GM19463 (cell line): ENCODE measurements around the gene KCNQ1.

Experiments
- ATAC-seq: cut with Tn5 transposase; IDR thresholded peaks from one replicate; pipeline ENCODE4 v1.9.1; 2021; ENCODE audit warnings: mild to moderate bottlenecking, moderate library complexity; ENCODE audit not compliant: unreplicated experiment

The KCNQ1 gene

DNA sequence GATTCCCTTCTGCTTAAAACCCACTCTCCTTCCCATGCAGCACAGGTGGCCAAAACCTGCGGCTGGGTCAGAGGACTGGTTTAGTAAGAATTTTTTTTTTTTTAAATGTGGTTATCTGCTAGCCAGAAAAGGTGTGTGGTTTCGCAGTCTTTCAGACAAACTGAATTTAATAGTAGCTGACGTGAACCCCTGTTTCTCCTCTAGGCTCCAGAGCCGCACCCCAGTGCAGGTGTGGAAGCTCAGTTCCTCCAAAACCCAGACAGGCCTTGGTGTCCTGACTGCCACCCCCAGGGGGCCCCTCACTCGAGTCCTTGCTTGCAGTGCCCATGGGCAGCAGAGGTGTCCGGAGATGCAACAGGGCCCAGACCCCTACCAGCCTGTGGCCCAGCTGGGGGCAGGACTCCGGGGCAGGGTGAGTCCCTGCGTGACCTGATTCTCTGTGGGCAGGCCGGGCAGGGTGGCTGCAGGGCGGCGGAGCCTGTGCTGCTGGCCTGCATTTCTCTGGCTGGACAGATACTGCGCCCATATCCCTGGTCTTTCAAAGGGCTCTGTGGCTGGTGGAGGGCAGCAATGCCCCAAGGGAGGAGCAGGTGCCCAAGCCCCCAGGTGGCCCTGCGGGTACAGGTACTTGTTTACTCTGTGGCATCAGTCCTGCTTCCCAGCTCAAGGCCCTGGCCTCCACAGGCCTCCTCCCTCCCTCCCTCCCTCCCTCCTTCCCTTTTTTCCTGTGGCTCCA lies 15.2 kb downstream of the KCNQ1 start:
- ATAC-seq = no peak

DNA sequence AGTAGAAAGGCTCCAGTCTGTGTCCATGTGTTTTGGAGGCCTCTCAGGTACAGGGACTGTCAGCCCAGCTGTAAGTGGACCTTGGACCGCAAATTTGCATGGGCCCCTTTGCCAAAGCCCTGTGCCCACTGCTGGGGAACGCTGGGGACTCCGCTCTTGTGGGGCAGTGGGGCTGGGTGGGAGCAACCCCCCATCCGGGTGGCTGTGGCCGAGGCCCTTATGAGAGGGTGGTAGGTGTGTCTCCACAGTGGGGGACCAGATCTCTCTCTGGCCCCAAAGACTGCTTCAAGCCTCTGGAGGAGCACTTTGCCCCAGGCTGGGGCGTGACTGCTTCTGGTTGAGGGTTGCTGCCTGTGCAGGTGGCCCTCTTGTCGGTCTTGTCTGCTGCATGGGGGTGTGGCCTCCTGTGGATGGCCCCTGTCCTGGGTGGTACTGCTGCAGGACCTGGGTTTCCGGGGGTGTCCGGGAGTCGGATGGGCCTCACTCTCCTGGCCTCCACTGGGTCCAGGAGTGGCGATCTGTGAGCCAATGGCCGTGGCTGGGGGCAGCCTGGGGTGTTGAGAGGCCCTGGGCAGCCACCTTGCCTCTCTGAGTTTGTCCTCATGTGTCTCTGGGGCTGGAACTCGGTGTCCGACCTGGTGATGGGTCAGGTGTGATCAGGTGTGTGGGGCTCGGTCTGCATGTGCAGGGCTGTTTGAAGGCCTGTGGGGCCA lies 15.9 kb downstream of the KCNQ1 start:
- ATAC-seq = no peak

DNA sequence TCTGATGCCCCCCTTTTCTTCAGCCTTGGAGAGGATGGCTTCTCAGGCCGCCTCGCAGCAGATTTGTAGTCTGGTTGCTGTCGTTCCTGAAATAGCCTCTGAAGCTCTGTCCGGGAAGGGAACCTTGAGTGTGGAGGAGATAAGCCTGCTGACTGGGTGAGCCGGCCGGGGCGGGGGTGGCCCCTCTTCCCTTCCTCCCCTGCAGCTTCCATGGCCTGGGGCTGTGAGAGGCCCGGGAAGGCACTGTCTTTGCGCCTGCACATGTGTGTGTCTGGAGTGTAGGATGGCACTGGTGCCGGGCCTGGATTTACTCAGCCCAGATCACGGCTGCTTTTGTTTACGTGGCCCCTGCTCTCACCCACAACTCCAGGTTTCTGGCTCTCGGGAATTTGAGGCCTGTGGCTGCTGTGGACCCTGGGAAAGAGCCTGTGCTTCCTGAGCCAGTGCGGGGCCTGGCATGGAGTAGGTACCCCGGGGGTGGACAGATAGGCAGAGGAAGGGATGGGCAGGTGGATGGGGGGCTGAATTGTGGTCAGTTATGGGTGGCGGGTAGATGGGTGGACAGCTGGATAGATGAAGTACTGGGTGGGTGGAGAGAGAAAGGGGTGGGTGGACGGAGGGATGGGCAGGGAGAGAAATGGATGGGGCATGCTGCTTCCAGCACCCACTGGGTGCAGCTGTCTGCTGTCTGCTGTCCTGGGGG lies 16.6 kb downstream of the KCNQ1 start:
- ATAC-seq = no peak

DNA sequence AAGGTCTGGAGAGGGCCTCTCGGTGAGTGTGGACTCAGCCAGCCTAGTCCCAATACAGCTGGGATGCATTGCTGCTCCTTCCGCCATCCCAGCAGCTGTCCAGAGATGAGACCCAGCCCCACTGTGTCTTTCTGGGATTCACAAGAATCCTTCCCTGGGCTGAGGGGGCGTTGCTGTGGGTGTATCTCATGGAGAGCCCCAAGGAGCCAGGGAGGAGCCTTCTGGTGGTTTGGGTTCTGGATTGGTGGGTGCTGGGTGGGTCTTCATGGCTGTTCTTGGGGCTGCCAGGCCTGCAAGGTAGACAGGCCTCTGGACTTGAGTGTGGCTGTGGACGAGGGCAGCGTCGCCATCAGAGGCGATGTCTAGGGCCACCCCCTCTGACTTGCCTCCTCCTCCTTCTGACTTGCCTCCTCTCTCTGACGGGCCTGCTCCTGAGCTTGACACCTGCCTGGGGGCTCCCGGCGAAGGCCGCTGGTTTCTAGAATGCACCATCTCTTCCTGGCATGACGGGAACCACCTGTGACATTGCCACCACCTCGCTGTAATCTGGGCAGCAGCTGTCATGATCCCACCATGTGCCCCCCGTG lies 17.2 kb downstream of the KCNQ1 start:
- no peak for ATAC-seq

DNA sequence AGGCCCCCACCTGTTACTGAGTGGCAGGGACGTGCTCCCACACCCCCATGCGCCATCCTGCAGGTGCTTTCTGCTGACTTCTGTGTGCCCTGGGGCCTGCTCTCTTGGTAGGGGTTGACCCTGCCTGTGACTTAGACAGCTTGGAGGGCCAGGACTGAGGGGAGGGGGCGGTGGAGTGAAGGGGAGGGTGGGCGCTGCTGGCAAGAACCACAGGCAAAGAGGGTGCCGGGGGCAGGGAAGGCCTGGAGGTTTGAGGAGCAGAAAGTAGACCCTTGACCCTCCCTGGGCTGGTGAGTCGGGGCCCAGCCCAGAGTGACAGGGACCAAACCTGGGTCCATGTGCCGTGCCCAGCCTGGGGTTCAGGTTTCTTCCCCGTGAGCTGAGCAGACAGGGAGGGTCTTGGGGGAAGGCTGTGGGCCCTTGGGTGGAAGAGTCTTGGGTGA lies 17.8 kb downstream of the KCNQ1 start:
- no peak for ATAC-seq

DNA sequence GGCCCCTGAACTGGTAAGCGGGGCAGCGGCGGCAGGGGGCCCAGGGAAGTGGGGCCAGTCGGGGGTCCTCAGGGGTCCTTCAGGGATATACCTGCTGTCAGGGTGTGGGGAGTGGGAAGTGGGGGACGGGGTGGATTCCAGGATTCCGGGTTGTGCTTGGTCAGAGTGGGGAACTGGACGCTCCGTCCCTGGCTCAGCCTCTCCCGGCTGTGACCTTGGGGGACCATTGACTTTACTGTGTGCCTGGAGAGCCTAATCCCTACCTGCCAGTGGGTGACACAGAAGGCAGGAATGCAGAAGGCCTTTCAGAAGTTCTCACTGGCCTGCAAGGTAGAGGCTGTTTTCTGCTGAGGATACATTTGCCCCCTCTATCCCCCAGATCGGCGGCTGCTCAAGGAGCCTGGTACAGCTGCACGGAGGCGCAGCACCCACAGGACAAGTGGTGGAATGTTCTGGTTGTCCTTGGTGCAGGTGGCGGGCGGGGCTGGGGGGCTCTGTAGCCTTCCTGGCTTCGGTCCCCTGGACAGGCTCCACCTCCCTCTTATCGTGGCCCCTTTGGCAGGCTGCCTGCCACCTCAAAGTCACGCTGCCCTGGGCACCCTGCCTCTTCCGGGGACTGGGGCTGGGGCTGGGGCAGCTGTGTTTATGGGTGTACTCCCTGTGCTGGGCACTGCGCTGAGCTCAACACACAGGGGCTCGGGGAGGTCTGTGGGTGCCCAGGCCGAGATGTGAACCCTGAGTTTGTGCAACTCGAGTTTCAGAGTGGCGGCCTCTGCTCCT lies 18.4 kb downstream of the KCNQ1 start:
- ATAC-seq = no peak

DNA sequence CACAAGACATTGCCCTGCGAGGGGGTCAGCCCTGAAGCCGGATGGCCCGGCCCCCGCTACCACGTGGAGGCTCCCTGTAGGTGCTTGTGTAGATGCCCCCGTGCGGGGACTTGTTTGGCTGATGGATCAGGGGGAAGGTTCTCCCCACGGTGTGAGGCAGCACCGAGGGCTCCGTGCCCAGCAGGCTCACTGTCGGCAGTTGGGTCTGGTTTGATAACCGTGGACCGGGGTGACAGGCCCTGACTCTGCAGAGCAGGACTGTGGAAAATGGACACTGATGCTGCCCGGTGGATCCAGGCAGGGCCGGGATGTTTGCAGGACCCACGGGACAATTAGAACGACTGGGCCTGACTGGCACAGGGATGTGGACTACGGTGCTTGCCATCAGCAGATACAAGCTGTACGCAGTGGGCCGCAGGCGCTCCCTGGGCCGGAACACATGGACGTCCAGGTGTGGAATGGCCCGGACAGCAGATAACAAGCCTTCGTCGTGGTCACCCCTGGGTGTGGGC lies 19.0 kb downstream of the KCNQ1 start:
- ATAC-seq = no peak

DNA sequence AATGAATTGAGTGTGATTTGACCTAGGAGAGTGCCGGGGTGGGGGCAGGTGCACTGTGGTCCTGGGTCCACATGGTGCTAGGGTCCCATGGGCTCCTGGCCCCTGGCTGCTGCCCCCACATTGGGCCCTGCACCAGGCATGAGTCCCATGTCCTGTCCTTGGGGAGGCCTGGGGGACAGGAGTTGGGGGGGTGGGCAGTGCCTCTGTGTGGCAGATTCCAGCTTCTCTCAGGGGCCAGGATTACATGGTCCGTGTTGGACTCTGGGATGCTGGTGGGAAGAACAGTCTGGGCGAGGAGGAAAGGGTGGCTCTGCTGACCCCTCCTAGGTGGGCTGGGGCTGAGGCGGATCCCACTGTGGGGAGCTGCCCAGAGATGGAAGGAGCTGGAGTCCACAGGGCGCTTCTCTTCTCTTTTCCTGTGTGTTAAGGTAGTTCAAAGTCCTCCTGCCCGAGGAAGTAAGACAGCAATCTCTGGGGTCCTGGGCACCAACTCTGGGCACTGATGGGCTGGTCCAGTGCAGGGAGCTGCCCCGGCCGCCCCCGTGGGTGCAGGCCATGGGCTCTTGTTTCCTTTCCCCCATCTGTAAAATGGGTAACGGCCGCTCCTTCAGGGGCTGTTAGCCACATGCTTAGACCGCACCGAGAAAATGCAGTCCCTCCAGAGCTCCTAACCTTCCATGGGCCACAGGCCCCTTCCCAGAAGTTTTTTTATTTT lies 19.8 kb downstream of the KCNQ1 start:
- no peak for ATAC-seq

DNA sequence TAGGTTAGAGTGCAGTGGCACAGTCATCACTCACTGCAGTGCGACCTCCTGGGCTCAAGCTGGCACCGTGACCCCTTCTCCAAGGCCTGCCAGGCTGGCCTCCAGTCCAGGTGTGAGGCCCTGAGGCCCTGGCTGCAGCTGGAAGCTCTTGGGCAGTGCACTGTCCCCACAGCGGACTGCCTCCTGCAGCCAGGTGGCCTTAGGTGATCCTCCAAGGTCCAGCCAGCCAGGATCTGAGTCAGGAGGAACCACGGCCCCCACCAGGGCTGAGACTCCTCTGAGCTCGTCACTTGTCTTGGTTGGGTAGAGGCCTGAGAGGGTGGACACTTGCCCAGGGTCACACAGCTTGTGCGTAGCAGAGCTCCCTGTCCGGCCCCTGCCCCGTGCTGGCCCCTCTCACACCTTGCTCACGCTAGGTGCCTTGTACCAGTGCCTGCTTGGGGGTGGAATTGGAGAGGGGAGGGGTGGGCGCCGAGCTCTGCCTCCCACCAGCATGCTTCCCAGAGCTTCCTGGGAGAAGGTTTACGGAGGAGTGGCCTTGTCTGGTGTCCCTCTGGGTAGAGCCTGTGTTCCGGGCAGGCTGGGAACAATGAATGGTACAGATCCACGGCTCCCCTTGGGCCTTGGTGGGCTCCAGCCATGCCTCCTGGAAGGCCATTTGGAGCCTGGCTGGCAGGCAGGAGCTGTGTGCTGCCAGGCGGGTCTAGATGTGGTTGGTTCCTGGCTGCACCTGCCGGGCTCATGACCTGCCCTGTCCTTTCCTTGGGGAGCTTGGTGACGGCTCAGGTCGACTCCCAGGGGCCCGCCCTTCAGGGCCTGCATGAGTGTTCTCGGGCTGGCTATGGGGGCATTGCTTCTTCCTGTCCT lies 20.6 kb downstream of the KCNQ1 start:
- ATAC-seq = no peak

DNA sequence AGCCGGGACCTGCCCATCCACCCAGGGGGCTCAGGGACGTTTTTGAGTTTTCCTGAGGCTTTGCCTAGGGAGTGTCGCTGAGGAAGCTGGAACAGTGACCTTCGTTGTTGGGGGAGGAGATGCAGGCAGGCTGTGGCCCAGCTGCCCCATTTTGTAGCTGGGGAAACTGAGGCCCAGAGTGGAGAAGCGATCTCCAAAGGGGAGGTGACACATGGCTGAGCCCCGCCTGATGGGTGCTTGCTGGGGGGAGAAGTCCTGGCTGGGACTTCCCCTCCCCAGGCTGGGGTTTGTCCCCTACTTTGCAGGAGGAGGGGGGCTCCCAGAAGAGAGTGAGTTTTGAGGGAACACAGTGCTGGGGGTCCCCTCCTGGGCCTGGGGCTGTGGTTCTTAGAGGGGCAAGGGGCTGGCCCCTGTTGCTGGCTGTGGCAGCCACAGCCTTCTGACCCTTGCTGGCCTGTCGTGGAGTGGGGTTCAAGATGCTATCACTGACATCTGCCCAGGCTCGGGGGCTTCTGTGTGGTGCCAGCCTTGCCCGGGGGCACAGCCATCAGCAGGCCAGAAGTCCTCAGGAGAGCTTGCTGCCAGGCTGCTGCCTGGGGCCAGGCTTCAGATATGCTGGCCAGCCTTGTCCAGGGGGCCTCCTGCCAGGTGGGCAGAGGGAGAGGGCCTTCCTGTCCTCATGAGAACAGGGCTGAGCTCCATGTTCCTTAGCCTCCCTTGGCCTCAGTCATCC lies 21.4 kb downstream of the KCNQ1 start:
- ATAC-seq = no peak

DNA sequence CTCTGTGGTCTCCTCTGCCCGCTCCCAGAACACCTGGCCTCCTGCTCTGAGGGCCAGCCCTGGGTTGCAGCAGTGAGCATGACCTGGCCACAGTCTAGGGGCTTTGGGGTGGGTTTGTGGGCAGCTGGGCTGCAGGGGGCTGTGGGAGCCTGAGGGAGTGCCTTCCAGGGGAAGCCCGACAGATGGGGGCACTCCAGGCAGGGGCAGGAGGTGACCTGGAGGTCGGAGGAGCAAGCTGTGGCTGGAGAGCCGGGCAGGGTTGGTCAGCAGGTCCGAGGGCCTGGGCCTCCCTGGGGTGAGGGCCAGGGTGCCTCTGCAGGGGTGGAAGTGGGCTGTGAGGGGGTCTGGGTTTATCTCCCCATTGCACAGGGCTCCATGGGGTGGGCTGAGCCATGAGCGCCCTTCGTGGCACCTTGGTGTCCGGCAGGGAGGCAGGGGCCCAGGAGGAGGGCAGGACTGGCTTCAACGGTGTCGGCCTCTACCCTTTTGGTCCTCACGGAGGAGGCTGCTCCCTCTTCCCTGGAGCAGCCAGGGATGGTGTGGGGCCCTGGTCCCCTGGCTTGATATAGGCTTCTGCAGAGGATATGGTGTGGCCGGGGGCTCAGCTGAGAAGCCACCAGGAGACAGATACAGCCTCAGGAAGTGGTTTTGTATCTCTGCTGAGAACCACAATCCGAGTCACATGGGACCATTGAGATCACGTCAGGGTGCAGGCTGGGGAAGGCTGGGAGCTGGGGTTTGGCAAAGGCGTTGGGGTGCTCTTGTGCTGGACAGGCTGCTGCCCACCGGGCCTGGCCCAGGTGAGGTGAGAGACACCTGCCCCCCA lies 22.3 kb downstream of the KCNQ1 start:
- ATAC-seq = no peak

DNA sequence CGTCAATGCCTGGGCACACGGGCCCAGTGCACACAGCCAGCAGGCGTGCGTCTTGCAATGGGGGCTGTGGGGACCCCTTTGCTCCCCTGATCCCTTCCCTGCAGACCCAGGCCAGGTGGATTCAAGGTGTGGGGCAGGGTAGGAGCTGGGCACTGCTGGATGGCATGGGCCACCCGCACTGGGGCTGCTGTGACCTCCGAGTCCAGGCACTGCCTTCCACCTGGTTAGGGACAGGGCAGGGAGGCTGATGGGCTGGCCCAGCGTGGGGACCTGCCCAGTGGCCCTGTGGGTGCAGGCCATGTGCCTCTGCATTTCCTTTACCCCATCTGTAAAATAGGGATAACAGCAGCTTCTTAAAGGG lies 22.9 kb downstream of the KCNQ1 start:
- no peak for ATAC-seq

DNA sequence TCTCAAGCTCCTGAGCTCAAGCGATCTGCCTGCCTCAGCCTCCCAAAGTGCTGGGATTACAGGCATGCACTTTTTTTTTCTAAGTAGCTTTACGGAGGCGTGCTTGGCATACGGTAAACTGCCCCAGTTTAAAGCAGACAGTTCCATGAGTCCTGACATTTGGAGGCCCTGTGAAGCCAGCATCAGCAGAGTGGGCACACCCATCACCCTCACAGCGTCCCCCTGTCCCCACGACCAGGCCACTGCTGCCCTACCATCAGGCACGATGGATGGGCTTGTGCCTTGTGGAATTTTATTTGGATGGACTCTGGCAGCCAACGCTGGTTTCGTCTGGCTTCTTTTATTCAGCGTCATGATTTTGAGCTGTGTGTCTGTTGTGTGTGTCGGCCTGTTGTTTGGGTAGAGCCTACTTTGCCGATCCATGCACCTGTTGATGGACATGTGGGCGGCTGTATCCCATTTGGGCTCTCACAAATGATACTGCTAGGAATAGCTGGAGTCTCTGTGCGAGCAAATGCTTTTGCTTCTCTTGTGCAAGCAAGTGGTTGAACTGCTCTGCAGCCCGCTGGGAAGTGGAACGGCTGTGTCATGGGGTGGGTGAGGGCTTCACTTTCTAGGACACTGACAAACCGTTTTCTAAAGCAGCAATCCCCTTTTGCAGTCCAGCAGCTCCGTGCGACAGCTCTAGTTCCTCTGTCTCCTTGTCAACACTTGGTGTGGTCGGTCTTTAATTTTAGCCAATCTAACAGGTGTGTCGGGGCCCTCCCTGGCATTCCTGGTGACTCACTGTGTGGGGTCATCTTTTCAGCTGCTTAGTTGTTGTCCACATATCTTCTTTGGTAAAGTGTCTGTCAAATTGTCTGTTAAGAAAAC lies 23.8 kb downstream of the KCNQ1 start:
- ATAC-seq = no peak

DNA sequence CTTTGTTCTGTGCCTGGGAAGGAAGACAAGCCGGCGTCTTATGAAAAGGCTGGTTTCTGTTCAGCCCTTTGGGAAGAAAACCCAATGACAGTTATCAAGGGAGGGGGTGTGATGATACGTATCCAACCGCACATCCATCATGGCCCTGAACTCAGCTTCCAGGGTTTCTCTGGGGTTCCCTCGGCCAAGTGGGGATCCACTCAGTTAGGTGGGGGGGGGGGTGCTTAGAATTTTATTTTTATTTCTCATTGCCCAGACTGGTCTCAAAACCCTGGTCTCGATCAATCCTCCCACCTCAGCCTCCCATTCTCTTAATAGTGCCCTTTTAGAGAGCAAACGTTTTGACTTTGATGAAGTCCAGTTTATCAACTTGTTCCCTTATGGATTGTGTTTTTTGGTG lies 25.7 kb downstream of the KCNQ1 start:
- no peak for ATAC-seq

DNA sequence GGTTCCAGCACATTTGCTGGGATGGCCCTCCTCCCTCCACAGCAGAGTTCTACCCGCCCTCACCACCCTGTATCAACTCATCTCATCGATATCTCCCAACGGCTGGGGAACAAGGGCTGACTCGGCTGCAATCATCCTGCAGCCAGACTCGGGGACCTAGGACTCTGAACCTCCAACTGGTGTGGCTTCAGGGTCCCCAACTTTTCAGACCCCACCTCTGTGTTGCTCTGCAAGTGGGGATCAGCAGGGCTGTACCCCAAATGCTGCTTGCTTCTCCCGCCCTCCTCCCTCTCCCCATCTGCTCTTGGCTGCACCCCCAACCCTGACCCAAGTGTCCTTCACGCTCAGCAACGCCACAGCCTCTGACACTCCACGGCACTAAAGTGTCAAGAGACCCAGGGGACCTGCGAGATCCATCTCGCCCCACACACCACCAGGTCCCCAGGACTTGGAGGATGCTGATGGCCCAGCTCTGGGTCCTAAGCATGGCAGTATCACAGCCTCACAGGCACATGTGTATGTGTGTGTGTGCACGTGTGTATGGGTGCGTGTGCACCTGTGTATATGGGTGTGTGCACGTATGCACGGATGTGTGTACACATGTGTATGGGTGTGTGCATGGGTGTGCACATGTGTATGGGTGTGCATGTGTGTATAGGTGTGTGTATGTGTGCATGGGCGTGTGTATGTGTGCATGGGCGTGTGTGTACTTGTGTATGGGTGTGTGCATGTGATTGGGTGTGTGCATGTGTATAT lies 26.4 kb downstream of the KCNQ1 start:
- no peak for ATAC-seq

DNA sequence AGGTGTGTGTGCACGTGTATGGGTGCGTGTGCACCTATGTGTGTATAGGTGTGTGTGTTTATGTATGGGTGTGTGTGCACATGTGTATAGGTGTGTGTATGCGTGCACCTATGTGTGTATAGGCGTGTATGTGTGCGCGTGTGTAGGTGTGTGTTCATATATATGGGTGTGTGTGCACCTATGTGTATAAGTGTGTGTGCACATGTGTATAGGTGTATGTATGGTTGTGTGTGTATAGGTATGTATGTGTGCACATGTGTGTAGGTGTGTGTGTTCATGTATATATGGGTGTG lies 26.9 kb downstream of the KCNQ1 start:
- no peak for ATAC-seq
